HS-27A (cell line): Measurements from ENCODE around the gene SYT1.

ENCODE experiments used
- DNase-seq: peaks from one replicate; pipeline ENCODE4 v3.0.0-alpha.2; 2012; ENCODE audit warnings: low read depth, missing footprints

SYT1 gene

DNA sequence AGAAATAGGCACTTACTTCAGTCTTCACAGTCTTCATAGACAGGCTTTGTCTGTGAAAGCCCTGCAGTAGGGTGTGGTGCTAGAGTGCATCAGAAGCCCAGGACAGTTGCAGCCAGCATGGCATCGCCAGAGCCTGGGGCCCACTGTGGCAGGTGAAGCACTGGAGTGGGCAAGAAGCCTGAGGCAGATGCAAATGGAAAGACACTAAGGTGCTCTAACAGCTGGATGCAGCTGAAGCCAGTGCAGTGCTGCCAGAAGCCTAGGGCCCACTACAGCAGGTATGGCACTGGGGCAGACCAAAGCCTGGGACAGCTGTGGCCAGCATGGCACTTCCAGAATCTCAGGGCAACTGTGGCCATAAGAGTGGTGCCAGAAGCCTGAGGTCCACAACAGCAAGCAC lies 358.6 kb downstream of the SYT1 start:
- DNase-seq, result no peak

DNA sequence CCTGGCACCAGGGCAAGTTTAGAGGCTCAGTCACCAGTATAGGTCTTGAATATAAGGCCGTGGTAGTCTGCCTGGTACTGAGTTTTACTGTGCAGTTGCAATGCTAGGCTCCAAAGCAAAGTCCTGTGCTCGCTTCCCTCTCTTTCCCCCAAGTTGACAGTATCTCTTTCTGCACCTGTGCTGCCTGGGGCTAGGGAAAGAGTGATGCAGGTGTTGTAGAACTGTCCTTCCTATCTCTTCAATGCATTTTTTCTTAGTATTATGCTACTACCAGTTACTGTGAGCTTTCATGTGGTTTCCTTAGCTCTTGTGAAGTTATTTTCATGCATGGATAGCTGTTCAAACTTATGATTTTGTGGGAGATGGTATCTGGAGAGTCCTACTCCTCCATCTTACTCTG lies 359.2 kb downstream of the SYT1 start:
- DNase-seq, result no peak

DNA sequence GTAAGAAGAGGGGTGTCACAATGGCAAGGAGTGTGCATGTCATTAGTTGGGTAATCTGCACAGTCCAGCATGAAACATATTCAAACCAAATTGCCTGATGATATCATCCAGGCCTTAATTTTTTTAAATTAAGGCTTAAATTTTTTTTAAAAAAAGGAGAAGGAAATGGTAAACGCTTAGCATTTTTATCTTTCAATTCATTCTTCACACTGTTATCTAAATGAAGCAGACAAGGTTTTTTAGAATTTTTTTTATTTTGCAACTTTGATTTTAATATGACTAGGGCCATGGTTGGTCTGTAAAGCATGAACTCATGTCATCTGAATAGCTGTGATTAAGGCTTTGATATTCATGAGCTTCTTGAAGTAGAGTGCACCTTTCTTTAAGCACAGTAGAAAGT lies 362.5 kb downstream of the SYT1 start:
- DNase-seq, result no peak

DNA sequence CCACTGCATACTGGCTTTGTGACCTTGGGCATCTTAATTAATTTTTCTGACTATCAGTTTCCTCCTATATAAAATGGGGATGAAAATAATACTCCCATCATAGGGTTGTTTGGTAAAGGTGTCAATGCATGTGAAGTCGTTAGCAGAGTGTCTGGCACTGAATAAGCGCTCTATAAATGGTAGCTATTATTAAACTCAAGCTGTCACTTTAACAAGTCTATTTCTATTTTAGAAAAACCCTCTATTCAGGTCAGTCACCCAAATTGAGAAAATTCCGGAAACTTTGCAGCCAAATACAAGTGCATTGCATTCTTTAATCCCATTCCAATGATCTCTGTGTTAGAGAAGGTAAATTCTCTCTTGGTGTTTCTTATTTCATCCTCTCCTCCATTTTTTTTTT lies 363.1 kb downstream of the SYT1 start:
- no peak for DNase-seq

DNA sequence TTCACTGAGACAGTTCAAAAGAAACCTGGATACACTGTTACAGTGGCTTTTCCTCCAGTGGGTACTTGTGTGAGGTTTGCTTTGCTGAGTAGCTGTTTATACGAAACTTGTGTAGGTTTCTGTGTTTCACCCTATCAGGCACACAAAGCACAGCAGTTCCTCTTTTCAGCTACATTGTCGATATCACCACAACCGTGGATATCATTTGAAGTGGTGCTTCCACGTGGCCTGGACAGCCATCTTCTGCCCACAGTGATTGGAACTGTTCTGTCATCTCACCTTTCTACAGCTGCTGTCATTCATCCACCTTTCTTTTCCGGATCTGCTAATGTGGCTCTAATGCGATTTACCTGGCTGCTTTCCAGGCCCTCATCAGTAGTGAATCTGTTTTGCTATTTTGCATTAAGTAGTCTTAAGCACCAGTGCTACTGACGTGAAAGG lies 368.8 kb downstream of the SYT1 start:
- no peak for DNase-seq

DNA sequence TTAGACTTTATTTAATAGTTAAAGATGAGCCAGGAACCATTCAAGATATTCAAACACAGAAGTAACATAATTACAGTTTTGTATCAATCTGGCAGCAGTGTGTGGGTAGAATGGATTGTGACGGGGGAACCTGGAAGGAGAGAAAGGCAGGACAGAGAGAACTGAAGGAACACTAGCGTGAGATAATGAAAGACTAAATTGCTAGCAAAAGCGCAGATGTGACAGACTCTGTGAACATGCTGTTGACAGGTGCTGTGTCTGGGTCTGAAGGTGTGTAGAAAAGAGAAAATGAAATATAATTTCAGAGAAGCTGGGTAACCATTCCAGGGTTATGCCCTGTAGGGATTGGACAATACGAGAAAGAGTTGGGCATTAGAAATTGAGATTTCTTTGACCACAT lies 372.3 kb downstream of the SYT1 start:
- no peak for DNase-seq

DNA sequence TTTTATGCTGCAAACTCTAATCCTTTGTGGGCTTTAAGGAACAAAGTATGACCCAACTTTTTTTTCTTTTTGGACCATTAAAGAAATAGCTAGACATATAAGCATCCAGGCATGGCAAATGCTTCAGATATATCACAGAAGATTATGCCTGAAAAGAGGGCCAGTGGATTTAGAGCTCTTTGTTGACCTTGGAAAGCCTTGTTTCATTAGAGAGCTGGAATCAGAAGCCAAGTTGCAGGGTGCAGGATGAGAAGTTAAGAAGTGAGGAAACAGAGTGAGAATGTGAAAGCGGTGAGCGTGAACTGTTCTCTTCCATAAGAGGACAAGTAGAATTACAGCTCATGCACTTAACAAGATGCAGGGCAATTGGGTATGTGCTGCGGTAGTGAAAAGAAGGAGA lies 373.7 kb downstream of the SYT1 start:
- no peak for DNase-seq

DNA sequence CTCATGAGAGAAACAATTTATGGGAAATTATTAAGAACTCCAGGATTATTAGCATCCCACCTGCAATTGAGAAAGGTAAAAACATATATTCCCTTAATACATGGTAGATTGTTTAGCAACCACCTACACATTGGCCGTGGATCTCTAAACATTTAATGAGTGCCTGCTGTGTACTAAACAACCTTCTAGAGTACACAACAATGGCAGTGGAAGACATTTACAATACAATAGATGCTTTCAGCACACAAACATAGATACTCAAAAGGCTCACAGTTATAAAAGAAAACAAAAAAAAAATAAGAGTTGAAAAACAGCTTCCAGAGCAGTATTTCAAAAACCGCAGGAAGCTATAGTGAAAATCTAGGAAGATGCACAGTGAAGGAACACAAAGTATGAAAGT lies 382.9 kb downstream of the SYT1 start:
- no peak for DNase-seq

DNA sequence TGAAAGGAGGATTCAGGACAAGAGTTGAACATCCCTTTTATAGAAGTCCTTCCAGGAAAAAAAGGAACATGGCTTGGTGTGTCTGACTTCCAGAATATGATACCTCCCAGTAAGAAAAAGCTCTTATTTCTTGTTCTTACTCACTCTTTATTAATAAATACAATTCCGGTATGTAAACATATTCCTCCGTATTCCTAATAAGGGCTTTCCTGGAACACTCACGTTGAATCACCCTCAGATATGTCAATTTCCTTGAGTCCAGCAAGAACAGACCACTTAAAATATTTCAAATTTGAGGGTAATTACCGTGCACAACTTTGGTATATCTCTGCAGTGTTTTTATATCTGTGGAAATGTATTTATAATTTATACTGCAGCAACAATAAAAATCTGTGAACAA lies 385.6 kb downstream of the SYT1 start:
- DNase-seq, result peak; percentile 22

DNA sequence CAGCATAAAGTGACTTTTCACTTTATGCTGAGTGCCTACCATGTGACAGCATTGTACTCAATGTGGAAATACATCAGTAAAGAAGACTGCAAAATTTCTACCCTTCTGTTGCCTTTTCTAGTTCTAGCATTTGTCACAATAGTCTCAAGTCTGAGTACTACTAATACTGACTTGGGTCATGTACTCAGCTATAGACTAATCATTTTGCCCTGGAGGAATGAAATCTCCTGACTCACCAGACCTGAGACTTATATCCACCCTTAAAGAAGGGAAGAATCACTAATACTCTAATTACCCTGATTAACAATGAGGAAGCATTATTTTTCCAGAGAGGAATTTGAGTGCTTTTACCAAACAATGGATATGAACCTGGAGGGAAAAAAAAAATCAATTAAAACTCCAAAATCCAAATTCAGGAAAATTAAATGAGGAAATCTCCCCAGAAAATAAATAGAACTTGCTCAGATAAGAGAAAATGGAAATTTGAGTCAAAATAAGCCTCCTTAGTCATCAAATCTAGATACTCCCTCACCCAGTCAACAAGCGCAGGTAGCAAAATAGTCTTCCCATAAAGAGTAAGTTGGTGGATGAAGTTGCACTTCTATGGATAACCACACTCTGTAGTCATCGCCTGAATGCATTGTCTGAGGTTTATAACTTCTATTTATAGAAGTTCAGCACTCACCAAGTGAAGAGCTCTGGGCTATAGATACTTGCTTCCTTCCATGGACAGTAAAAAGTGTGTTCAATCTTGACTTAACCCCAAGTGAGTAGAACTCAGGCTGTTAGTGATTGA lies 386.6 kb downstream of the SYT1 start:
- DNase-seq, result no peak

DNA sequence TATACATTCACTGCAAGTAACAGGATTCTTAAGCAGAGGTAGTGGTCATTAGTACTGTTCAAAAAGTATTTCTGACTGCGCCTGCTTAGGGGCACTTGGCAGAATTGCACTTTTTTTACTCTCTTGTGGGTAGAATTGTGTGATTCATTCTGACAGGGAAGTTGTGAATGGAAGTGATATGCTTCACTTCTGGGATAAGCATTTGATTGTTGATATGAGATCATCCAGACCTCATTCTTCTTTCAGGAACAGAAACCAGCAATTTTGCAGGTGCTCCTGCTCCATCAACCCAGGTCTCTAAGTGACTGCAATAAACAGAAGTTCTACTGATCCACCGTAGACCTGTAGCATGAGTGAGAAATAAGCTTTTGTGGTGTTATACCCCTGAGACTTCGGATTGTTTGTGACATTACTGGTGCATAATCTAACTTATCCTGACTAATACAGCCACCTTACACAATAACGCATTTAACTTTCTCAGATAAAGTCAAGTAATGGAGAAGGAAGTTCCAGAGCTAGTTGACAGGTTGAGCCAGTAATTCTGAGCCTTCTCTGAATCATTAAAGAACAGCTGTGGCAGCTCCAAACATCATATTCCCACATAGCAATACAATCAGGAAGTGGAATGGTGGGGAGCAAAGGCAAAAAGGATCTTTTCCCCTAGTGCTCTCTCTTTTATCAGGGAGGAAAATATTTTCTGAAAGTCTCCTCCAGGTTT lies 387.9 kb downstream of the SYT1 start:
- no peak for DNase-seq

DNA sequence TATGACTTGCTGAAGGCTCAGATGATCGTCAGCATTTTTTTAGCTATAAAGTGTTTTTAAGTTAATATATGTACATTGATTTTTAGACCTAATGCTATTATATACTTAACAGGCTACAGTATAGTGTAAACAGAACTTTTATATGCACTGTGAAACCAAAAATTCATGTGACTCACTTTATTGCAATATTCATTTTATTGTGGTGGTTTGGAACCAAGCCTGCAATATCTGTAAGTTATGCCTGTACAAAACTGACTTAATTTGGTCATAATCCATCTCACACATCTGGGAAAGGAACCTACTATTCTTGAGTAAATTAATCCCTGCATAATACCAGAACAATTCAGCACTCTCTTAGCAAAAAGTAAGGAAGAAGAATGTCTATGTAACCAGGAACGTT lies 390.7 kb downstream of the SYT1 start:
- DNase-seq, result no peak

DNA sequence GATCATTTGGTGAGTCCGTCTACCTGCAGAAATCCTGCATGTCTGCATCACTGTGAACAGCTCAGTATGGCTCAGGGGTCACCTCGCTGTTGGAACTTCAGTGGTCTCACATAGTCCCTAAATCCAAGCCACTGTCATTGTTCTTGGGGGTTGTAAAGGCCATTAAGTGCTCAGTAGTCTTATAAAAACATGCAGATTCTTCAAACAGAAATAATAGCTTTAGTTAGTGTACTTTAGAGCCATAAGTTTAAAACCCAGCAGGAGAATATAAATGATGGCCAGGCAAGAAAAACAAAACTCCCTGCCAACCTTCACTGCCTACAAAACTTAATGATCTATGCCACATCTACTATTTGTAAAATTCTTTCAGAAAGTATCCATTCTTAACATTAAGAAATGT lies 396.3 kb downstream of the SYT1 start:
- no peak for DNase-seq

DNA sequence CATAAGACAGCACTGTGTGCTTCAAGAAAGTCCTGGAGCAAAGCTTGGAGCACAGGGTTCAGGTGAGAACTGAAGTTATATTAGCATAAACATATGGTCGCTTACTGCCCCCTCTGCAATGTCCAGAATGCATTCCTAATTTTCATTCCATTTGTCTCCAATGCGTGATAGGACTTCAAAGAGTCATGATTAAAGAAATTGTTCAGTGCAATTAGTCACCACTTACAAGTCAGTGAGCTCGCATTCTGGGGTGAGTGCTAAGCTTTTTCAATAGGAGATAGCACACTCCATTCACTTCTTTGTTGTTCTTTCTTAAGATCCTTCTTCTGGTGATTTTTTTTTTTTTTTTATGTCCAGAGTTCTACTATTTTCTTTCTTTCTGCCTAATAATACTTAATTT lies 398.4 kb downstream of the SYT1 start:
- no peak for DNase-seq

DNA sequence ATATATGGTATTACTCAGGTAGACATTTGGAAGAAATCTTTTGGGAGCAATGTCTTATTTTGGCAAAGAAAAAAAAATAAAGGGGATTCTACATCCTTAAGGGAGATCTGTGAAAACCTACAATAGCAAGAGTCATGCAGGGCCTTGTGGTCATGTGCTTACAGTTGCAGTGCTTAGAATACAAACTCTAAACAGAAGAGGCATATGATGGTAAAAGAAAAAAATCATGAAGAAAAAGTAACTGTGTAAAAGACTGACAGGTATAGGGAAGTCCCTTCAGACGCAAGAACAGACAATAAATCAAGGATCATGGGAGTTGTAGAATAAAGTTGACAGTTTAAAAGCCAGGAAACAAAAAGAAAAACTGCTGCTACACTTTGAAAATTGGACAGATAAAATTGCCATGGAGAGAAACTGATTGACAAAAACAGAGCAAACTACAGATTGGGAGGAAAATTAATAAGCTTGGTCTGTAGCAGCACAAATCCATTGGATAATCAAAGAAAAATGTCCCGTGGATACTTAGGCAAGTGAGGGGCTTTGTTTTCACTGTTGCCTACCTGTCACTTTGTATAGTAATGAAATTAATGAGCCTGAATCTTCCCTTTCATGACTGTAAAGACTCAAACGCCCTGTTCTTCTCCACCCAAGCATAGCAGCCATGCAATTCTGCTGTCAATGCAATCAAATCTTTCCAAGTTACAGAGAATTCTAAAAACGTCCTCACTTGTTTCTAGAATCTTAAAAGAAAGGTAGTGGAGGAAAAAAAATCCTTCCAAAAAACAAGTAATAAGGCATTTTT lies 402.0 kb downstream of the SYT1 start:
- no peak for DNase-seq

DNA sequence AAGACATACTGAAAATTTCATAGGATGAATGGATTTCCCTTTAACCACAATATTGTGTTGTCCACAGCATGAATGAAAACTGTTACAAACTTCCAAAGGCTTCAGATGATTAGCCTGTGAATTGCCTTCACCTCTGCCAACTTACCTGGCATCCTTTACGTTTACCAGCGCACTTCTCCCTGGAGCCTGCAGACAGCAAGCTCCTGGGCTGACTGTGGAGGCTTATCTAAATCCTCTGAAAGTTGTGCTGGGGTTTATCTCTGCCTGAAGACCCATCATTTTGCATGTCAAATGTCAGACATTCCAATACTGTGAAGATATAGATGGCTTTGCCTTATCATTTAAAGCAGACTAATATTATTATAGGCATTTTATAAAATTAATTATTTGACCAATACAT lies 403.0 kb downstream of the SYT1 start:
- DNase-seq, result no peak

DNA sequence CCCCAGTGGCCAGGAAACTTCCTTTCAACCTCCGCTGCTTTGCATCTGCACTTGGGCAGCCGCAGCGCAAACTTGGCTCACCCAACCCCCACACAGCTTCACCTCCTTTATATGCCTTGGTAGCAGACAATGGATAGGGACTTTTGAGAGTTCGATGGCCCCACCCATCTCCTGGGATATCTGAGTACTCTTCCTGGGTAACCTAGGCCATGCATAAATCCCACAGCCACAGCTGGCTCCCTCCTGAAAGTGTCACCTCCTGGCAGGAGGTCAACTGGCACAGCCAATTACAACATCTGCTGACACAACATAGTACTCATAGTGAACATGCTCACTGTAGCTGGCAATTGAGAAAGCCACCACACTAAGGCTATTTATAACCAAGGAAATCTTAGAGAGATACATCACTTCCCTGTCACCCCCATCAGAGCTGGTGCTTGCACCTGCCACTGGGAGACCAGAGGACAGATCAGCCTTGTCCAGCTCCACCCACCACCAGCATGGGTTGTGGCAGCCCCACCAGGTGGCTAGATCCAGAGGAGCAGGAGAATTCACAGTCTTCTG lies 410.0 kb downstream of the SYT1 start:
- DNase-seq, result no peak

DNA sequence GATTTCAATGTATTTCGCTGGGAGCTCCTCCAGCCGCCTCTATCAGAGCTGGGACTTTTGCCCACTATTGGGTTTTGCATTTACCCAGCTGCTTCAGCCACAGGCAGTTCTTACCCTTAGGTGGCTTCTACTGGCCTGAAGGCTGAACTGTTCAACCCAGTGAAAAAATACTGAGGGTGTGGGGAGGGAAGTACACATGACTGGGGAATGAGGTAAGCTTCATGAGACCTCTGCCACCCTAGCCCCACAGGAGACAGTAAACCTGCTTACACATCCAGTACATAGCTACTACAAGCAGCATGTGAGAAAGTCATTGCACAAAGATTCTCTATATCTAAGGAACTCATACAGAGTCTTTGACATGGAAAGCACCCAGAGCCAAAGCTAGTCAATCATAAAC lies 411.1 kb downstream of the SYT1 start:
- no peak for DNase-seq

DNA sequence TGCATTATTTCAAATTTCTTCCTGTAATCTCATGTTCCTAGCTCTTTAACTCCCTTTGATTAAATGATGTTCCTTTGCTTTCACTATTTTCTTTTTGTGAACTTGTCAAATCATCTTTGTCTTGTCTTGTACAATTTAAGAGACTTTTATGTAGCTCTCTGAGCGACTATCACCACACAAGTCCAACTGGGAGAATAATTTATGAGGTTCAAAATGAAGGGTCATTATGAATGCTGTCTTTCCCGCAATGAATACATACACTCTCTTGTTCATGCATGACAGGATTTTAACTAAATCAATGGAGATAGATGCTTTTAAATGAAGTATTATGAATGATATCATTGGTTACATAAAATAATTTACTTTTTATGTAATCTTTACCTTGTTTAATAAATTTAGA lies 418.8 kb downstream of the SYT1 start:
- no peak for DNase-seq

DNA sequence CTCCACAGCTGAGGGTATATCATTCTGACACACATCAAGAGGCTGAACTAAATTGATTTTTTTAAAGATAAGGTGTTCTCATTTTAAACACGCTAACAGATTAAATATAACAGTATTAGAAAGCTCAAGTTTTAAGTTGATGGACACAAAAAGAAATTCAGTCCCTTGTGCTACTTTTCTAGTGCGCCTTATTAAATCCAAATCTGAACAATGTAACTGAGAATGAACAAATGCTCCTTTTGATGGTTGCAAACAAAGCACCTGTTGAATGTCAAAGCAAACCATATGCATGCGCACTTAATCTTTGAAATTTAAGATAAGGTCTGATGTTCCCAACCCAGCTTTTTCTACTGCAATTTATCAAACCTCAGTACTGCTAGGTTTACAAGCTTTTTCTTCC lies 424.3 kb downstream of the SYT1 start:
- no peak for DNase-seq

DNA sequence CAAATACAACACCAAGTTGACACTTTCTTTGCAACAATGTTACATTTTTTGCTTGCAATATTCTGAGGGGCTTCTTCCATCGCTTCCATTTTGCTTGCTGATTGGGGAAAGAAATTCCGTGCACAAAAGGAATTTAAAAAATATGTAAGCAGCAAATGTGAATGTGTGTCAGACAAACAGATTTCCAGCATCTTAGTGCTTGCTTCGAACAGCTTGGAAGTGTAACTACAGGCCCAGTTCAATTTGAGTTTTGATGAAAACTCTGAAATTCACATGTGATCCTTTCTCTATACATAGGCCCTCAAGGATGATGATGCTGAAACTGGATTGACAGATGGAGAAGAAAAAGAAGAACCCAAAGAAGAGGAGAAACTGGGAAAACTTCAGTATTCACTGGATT lies 427.1 kb downstream of the SYT1 start:
- no peak for DNase-seq

DNA sequence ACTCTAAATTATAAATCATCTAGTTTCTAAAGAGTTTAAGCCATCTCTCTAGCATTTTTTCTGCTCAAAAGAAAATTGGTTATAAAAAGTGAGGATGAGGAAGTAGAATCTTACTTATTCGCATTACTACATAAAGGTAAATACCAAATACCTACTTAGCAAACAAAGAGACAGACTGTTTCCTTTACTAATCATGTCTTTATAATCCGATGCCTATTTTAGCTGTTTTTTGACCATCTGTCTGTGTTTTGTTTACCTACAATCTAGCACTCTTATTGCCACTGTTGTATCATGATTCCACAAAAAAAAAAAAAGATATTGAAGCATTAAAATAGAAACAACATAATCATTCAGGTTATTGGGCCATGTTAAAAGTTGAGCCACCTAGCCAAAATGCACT lies 430.0 kb downstream of the SYT1 start:
- DNase-seq, result no peak

DNA sequence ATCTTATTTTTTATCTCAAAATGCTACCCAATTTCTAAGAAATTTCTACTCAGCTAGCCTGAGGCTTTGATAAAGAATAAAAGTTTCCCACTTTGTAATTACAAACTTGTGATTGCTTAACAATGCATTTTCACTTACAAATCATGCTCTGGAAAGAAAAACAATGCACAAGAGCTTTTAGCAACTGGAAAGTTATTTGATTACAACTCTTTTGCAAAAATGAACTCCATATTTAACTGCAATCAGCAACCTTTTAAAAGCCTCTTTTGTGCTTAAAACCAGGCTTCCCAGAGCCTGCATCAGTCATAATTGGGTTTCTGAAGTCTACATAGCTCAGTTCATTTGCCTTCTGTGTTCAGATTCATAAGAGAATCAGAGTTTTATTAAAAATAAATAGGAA lies 431.0 kb downstream of the SYT1 start:
- no peak for DNase-seq
